Activated CD8-positive, alpha-beta memory T cell treated with anti-CD3 and anti-CD28 coated beads for 24 hours (primary cell): Measurements from ENCODE around the gene SNAI3.

ENCODE experiments used
- DNase-seq: peaks from one replicate; pipeline ENCODE4 v3.0.0-alpha.2; 2020

Gene SNAI3

GRCh38 chr16:88665148-88665547, 21.2 kb downstream of the SNAI3 start:
- no peak for DNase-seq

DNA sequence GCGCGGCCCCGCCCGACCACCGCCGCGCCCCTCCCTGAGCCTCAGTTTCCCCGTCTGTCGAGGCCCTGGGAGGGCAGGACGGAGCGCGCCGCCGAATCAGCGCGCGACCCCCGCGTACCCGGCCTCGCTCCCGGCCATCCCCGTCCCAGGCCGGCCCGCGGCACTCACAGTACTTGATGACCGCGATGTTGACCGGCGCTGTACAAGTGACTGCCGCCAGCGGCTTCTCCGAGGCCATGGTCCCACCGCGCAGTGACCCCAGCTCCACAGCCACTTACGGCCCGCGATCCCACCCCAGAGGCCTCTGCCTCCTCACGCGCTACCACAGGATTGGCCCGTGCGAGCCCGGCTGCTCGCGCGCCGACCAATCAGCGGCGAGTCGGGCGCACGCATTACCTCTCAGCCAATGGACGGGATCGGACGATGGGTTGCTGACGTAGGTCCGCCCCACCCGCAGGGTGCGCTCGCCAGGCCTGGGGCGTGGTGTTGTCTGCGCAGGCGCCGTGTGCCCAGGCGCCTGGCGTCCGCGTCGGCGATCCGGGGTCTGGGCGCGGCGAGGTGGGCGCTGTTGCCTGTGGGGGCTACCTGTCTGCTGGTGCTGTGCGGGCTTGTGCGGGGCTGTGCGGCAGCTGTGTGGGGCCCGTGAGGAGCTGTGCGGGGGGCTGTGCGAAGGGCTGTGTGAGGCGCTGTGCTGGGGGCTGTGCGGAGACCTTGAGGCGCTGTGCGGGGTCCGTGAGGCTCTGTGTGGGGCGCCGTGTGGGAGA, 23.3 kb downstream of the SNAI3 start, which contains the start of gene MVD:
TSS of gene MVD (minus strand) at position 249 of the 764 bp plus-strand sequence. CDS start at position 238, 11 bp downstream.
- DNase-seq, result peak; percentile 94

GRCh38 chr16:88662222-88662842, 24.0 kb downstream of the SNAI3 start:
- DNase-seq, result no peak

DNA sequence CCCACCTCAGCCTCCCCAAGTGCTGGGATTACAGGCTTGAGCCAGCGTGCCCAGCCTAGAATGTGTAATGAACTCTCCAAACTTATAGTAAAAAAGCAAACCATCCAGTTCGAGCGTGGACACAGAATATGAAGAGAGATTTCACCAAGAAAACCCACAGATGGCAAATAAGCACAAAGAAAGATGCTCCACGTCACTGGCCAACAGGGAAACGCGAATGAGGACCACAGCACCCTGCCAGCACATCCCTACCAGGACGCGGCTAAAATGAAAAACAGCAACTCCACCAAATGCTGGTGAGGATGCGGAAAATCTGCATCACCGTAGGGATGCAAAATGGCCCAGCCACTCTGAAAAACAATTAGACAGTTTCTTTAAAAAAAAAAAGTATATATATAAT, 24.8 kb downstream of the SNAI3 start:
- no peak for DNase-seq

DNA sequence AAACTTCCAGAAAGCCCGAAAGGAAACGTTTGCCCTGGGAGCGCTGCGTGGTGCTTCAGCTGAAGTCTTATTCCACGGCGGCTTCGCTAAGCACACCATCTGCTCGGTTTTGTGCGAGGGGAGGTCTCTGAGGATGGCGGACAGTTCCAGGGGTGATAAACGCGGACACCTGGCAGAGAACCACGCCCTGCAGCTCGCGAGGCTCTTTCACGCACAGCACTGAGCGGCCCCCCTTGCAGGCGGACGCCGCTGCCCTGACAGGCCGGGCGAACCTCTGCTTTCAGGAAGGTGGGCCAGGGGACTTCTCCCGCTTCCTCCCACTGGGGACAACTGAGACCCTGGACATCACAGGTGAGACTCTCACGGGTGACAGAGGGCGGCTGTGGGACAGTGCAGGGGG, 27.1 kb downstream of the SNAI3 start:
- DNase-seq, result no peak

DNA sequence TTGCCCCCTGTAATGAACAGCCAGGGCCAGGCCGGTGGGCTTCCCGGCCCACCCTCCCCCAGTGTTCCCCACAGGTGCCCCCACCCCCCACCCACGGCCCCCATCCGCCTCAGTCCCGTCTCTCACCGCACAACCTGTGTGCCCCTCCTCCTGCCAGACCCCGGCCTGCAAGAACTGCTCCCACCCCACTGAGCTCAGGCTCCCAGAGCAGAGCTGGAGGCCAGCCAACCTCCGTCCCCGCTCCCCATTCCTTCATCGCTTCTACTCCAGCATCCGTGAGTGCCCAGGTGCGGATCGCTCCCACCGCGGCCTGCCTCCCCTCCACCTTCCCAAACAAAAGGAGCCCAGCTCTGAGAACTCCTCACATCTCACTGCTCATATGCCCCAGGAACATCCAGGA, 27.6 kb downstream of the SNAI3 start:
- no peak for DNase-seq

DNA sequence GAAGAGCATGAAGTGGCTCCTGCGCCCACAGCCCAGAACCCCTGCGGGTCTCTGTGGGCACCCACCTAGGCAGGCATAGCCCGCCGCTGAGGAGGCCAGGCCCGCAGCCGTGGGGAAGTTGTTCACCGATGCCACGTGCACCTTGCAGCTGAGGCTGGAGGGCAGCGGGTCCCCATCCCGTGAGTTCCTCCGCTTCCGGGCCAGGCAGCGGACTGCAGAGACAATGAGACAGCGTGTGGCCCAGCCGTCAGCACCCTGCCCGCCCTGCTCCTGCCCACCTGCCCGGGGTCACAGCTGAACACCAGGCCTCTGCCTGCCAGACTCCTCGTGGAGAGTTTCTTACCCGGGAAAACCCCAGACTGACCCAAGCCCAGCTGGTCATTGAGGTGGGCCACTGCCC, 28.9 kb downstream of the SNAI3 start:
- DNase-seq, result no peak

- no peak for DNase-seq
These were observed 29.9 kb downstream of the SNAI3 start for GRCh38 chr16:88656291-88656980.

GRCh38 chr16:88655733-88656281, 30.5 kb downstream of the SNAI3 start:
- DNase-seq, result no peak

GRCh38 chr16:88655053-88655732, 31.1 kb downstream of the SNAI3 start:
- DNase-seq, result no peak

GRCh38 chr16:88654363-88655052, 31.8 kb downstream of the SNAI3 start:
- no peak for DNase-seq

- DNase-seq, result no peak
These were observed 32.5 kb downstream of the SNAI3 start for GRCh38 chr16:88653596-88654362.

GRCh38 chr16:88653101-88653500, 33.2 kb downstream of the SNAI3 start:
- DNase-seq, result no peak

- DNase-seq, result no peak
These were observed 33.6 kb downstream of the SNAI3 start for GRCh38 chr16:88652762-88653063.

- no peak for DNase-seq
These were observed 34.1 kb downstream of the SNAI3 start for GRCh38 chr16:88651989-88652761.

- peak; percentile 85 for DNase-seq
These were observed 34.9 kb downstream of the SNAI3 start for GRCh38 chr16:88651276-88651988.

DNA sequence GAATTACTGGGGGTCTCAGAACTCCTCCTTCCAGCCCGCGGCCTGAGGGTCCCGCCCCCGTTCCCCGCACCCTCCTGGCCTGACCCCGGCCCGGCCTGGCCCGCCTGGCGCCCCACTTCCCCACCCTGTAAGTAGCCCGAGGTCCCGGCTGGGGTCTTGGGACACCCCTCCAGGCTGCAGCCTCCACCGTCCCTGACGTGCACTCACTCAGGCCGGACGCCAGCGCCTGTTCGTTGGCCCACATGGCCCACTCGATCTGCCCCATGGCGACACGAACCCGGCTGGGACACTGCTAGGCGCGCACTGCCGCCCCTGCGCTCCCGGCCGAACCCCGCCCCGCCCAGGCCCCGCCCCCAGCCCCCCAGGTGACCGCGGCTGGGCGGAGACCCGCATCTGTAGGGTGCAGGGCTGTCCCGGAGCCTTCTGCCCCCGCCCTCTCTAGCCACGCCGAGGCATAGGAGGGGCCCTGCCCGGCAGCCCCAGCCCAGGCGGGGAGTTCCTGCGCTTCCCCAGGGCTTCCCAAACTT, 35.5 kb downstream of the SNAI3 start, which contains the start of gene CYBA:
TSS of gene CYBA (minus strand) at position 305 of the 527 bp plus-strand sequence. CDS start at position 265, 40 bp downstream.
- DNase-seq, result peak; percentile 93

DNA sequence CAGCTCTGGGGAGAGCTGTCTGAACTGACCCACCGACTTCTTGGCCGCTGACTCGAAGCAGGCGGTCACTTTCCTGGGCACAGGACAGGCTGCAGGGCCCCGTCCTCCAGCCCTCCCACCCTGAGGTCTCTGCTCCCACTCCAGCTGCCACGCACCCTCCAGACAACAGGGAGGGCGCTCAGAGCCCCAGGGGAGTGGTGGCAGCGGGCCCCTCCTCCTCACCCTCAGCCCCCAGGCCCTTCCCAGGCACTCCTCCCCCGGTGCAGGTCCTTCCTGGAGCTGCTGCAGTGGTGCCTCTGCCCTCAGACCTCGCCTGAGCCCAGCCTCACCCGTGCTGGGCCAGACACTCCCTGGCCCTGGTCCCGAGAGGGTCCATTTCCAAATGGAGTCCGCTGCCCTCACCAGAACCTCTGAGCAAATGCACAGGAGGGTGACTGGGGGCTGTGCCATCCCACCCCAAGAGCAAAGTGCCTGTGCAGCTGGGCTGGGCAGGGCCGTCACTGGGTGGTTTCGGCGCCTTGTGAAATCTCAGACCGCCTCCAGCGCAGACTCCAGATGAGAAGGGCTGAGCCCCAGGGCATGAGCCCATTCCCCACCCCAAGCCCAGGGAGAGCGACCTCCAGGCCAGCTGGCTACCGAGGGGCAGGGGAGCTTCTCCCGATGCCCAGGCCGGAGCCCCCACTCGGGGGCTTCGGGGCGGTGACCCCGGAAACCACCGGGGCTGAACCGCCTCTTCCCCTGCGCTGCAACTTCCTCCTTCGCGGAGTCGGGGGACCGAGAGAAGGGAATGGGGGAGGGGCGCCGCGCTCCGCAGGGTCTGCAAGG, 36.2 kb downstream of the SNAI3 start:
- DNase-seq, result peak; percentile 82
